Endothelial cell of umbilical vein (primary cell): ENCODE results near the gene MRM1.

Source experiments
- CTCF ChIP-seq, 2 donors: IDR thresholded peaks; 1 replicate in 1 of 2; 2 replicates in 1 of 2; pipeline ENCODE4 v1.5.1; 2011; ENCODE audit warnings: low read length in 2 of 2, mild to moderate bottlenecking in 2 of 2, moderate library complexity in 2 of 2, control low read depth in 1 of 2, inconsistent platforms in 1 of 2, low read depth in 1 of 2; ENCODE audit not compliant: insufficient read depth in 1 of 2; ENCODE audit errors: extremely low read depth in 1 of 2
- EZH2 ChIP-seq: IDR thresholded peaks from 2 replicates; pipeline ENCODE4 v1.6.1; 2012; ENCODE audit warnings: borderline replicate concordance, low read depth, mild to moderate bottlenecking, moderate library complexity, low read length, inconsistent platforms; ENCODE audit not compliant: severe bottlenecking
- GATA2 ChIP-seq: IDR thresholded peaks from 2 replicates; pipeline ENCODE4 v1.7.0; 2011; ENCODE audit warnings: low read depth, mild to moderate bottlenecking, moderate library complexity, mixed read lengths, low read length; ENCODE audit not compliant: insufficient read length, insufficient read depth
- MAX ChIP-seq: IDR thresholded peaks from 2 replicates; pipeline ENCODE4 v1.6.1; 2011; ENCODE audit not compliant: insufficient read depth, insufficient read length

GRCh38 chr17:36583787-36584186 is 17.6 kb upstream of the MRM1 start:
- TF ChIP-seq CTCF (IDR thresholded peaks at IDR 0.05; ENCODE audit: extremely low read depth in 1 of 2, insufficient read depth in 1 of 2, low read depth in 1 of 2, low read length in 2 of 2) (no peak), GATA2 (no peak), EZH2 (no peak), MAX (no peak)
